ENCODE data around the gene TMEM238. TPM values are rescaled to one million over a fixed set of nuclear protein-coding genes. Genes with fewer than 3 reads are reported as not detected.
A peak's percentile ranks its signal among the peaks of the same experiment; 100 is the strongest.

TMEM238 gene
- total RNA-seq, 2 experiments from 2014 or later: 19.2 to 19.3 TPM

- Mint-ChIP-seq H3K4me3 (no peak overlapping the region), H3K36me3 (ENCODE audit: low read depth) (no peaks in the 10 kb centered on the region), H3K27me3 (peaks cover 21% of the 10 kb centered on the region), H3K27ac (no peak overlapping the region), H3K9me3 (no peaks in the 10 kb centered on the region), H3K4me1 (peaks cover 4% of the 10 kb centered on the region)
- no peak for DNase-seq
- ChIA-PET CTCF (no interaction called here), POLR2A (no interaction called here)
These were observed 25.6 kb downstream of the TMEM238 start for GRCh38 chr19:55358493-55358892.

DNA sequence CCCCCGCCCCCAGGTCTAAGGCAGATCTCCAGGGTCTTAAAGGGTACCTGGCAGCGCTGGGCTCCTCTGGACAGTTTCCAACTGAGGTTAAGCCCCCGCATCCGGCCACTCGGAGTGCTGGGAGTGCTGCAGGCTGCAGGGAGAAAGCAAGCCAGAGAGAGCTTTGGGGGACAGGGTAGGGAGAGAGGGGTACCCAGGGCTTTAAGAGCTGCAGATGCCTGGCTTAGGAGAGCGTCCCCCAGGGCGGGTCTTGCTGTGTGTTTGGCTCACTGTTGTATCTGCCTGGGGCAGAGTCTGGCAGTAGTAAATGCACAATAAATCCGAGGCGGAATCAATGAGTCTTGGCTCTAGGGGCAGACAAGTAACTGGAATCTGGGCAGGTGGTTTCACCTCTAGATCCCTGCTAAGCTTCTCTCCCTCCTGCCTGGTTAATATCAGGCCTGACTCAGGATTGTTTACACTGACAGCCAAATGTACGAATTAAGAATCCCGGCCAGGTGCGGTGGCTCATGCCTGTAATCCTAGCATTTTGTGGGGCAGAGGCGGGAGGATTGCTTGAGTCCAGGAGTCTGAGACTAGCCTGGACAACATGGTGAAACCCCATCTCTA lies 28.8 kb downstream of the TMEM238 start:
- Mint-ChIP-seq H3K36me3 (ENCODE audit: low read depth) (no peaks in the 10 kb centered on the region), H3K27me3 (peaks cover 46% of the 10 kb centered on the region), H3K9me3 (no peaks in the 10 kb centered on the region), H3K4me1 (peaks cover 34% of the 10 kb centered on the region), H3K4me3 (no peak overlapping the region), H3K27ac (no peak overlapping the region)
- ChIA-PET CTCF (interaction anchor here (0.6 to 1.7 kb wide), 2 partner anchors 13 to 16 kb away, joined by 3 to 4 read pairs; partner anchors contain the start of gene KMT5C), POLR2A (interaction anchor here (1.1 kb wide), 1 partner anchor 17 kb away, joined by 4 read pairs; no protein-coding TSS in a partner anchor)
- no peak for DNase-seq

- peak within 1 kb of the TSS; percentile 67 for H3K4me3 Mint-ChIP-seq
- ChIA-PET POLR2A (no interaction called here), CTCF (interaction anchor here (1.7 kb wide), 1 partner anchor 16 kb away, joined by 4 read pairs; the partner anchor contains the start of gene KMT5C)
- H3K9me3 Mint-ChIP-seq: no peaks in the 10 kb centered on the region
- H3K4me1 Mint-ChIP-seq: peaks cover 34% of the 10 kb centered on the region
- no peak within 1 kb of the TSS for H3K27ac Mint-ChIP-seq
- H3K36me3 Mint-ChIP-seq (ENCODE audit: low read depth): no peaks in the 10 kb centered on the region
- no peak for DNase-seq
- H3K27me3 Mint-ChIP-seq: peaks cover 46% of the 10 kb centered on the region
These were observed 29.3 kb downstream of the TMEM238 start, which contains the start of gene COX6B2 for GRCh38 chr19:55354698-55355212. TSS of gene COX6B2 (minus strand) at chr19:55354719. CDS start at chr19:55354521, 198 bp downstream.

GRCh38 chr19:55353803-55354697 lies 30.0 kb downstream of the TMEM238 start:
- POLR2A ChIA-PET: interaction anchor here (0.9 to 2.5 kb wide), 3 partner anchors 15 to 236 kb away, joined by 3 to 13 read pairs (median 3); partner anchors contain the start of genes KMT5C and UBE2S
- peak; percentile 71 for DNase-seq
- Mint-ChIP-seq H3K4me3 (peak overlapping the region; percentile 67), H3K27ac (no peak overlapping the region), H3K4me1 (peaks cover 34% of the 10 kb centered on the region), H3K36me3 (ENCODE audit: low read depth) (no peaks in the 10 kb centered on the region), H3K27me3 (peaks cover 46% of the 10 kb centered on the region), H3K9me3 (no peaks in the 10 kb centered on the region)
- CTCF ChIA-PET: no interaction called here

GRCh38 chr19:55353356-55353802 lies 30.7 kb downstream of the TMEM238 start:
- Mint-ChIP-seq H3K36me3 (ENCODE audit: low read depth) (no peaks in the 10 kb centered on the region), H3K27ac (no peak overlapping the region), H3K9me3 (no peaks in the 10 kb centered on the region), H3K4me1 (peaks cover 34% of the 10 kb centered on the region), H3K4me3 (peak overlapping the region; percentile 67), H3K27me3 (peaks cover 46% of the 10 kb centered on the region)
- CTCF ChIA-PET: no interaction called here
- POLR2A ChIA-PET: interaction anchor here (0.9 to 2.5 kb wide), 3 partner anchors 14 to 235 kb away, joined by 3 to 13 read pairs (median 3); partner anchors contain the start of genes KMT5C and UBE2S
- no peak for DNase-seq

GRCh38 chr19:55352549-55353145 lies 31.4 kb downstream of the TMEM238 start:
- Mint-ChIP-seq H3K4me3 (peak overlapping the region; percentile 33), H3K9me3 (no peaks in the 10 kb centered on the region), H3K27me3 (peaks cover 46% of the 10 kb centered on the region), H3K27ac (no peak overlapping the region), H3K36me3 (ENCODE audit: low read depth) (peaks cover 3% of the 10 kb centered on the region), H3K4me1 (peaks cover 34% of the 10 kb centered on the region)
- no peak for DNase-seq
- ChIA-PET CTCF (interaction anchor here (0.8 kb wide), 1 partner anchor 51 kb away, joined by 5 read pairs; no protein-coding TSS in a partner anchor), POLR2A (interaction anchor here (0.9 to 2.5 kb wide), 4 partner anchors 14 to 235 kb away, joined by 3 to 13 read pairs (median 3); partner anchors contain the start of genes KMT5C and UBE2S)

DNA sequence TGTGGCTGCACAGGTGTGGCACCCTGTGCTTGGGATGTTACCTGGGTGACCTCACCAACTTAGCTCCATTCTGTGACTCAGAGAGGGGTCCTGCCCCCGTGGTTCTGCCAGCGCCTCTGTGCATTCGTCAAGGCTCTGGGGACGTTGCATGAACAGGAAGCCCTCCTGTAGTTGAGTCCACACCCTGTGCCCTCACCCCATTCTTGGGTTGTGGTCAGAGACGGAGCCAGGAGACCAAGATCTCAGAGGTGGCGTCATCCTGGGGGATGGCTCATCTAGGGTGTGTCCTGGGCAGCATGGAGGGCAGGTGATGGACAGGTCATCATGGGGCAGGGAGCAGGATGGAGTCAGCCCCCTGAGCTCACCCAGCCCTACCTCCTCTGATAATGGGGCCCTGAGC lies 32.1 kb downstream of the TMEM238 start:
- POLR2A ChIA-PET: interaction anchor here (0.9 to 2.5 kb wide), 2 partner anchors 13 to 92 kb away, joined by 3 to 13 read pairs; partner anchors contain the start of gene KMT5C
- Mint-ChIP-seq H3K4me3 (no peak overlapping the region), H3K27ac (peak overlapping the region; percentile 26), H3K9me3 (no peaks in the 10 kb centered on the region), H3K4me1 (peaks cover 34% of the 10 kb centered on the region), H3K36me3 (ENCODE audit: low read depth) (peaks cover 3% of the 10 kb centered on the region), H3K27me3 (peaks cover 41% of the 10 kb centered on the region)
- DNase-seq: peak; percentile 45
- CTCF ChIA-PET: interaction anchor here (0.8 kb wide), 1 partner anchor 50 kb away, joined by 5 read pairs; no protein-coding TSS in a partner anchor

DNA sequence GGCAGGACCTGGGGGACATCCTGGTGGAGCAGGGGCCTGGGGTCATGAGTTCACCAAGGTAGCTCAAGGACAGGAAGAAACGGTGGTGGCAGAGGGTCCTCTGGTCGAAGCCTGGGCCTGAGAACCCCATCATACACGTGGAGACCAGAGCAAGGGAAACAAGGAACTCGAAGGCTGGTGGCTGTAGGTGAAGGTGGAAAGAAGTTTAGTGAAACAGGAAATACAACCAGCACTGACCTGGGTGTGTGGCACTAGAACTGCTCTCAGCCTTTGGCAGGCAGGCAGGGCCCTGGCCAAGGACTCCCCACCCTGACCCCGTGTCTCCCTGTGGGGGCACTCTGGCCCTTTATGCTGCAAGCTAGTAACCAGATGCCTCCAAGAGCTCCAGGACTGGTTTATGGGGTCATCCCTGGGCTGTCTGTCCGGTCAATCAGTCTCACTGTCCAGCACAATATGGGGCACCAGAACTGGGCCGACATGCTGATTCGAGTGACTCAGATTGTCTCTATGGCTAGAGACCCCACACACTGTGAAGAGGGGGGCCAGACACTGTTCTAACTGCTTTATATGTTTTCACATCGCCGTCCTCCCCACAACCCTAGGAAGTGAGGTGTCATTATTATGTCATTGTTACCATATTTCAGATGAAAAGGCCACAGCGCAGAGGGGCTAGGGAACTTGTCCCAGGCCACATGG lies 33.3 kb downstream of the TMEM238 start:
- H3K36me3 Mint-ChIP-seq (ENCODE audit: low read depth): peaks cover 3% of the 10 kb centered on the region
- H3K9me3 Mint-ChIP-seq: no peaks in the 10 kb centered on the region
- peaks cover 38% of the 10 kb centered on the region for H3K27me3 Mint-ChIP-seq
- POLR2A ChIA-PET: interaction anchor here (1.0 to 3.7 kb wide), 3 partner anchors 12 to 21 kb away, joined by 3 to 25 read pairs (median 4); partner anchors contain the start of gene KMT5C
- no peak overlapping the region for H3K4me3 Mint-ChIP-seq
- CTCF ChIA-PET: interaction anchor here (1.0 kb wide), 1 partner anchor 50 kb away, joined by 5 read pairs; no protein-coding TSS in a partner anchor
- DNase-seq: no peak
- peaks cover 34% of the 10 kb centered on the region for H3K4me1 Mint-ChIP-seq
- H3K27ac Mint-ChIP-seq: peak overlapping the region; percentile 30

GRCh38 chr19:55348317-55349034 lies 35.6 kb downstream of the TMEM238 start:
- no peak for DNase-seq
- Mint-ChIP-seq H3K4me3 (no peak overlapping the region), H3K9me3 (no peaks in the 10 kb centered on the region), H3K36me3 (ENCODE audit: low read depth) (peaks cover 3% of the 10 kb centered on the region), H3K27ac (no peak overlapping the region), H3K4me1 (peaks cover 29% of the 10 kb centered on the region), H3K27me3 (peaks cover 24% of the 10 kb centered on the region)
- CTCF ChIA-PET: no interaction called here
- POLR2A ChIA-PET: interaction anchor here (0.9 to 3.7 kb wide), 2 partner anchors 9 to 16 kb away, joined by 3 to 25 read pairs; partner anchors contain the start of gene KMT5C

DNA sequence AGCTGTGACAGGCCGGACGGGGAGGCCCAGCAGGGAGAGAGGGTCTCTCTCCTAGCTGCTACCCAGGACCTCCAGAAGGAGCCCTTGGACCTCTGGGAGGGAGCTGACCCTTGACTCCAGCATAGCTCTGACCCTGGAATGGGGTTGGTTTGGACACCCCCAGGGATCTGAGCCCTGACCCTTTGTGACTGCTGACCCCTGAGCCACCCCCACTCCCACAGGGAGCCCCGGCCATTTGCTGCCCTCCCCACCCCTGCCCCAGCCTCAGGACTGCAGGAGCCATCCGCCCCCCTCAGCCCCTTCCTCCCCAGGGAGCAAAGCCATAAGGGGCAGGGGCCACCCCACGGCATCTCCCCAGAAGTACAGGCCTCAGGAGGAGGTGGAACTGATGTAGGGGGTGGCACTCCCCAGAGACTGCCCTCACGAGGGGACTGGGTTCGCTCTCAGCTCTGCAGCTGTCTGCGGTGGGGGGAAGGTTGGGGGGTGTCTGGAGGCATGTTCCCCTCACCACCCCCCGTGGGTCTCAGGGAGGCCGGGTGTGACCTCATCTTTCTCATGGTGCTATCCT lies 36.6 kb downstream of the TMEM238 start:
- no peak for DNase-seq
- Mint-ChIP-seq H3K27ac (no peak overlapping the region), H3K4me3 (no peak overlapping the region), H3K9me3 (no peaks in the 10 kb centered on the region), H3K4me1 (peaks cover 20% of the 10 kb centered on the region), H3K27me3 (peaks cover 15% of the 10 kb centered on the region), H3K36me3 (ENCODE audit: low read depth) (peaks cover 6% of the 10 kb centered on the region)
- ChIA-PET CTCF (no interaction called here), POLR2A (interaction anchor here (3.7 kb wide), 1 partner anchor 9 kb away, joined by 25 read pairs; the partner anchor contains the start of gene KMT5C)

Data from activated CD4-positive, alpha-beta memory T cell treated with anti-CD3 and anti-CD28 coated beads, Interleukin-2, amount 10 ng/mL, durations not matched to agents 7 days and 5 days (primary cell).